ENCODE data around the gene UBE2QL1.

Gene UBE2QL1

GRCh38 chr5:6480133-6481051 is 31.7 kb downstream of the UBE2QL1 start:
- no peak for DNase-seq

- DNase-seq: no peak
These were observed 34.1 kb downstream of the UBE2QL1 start for GRCh38 chr5:6482735-6483134.

GRCh38 chr5:6483880-6484382 is 35.3 kb downstream of the UBE2QL1 start:
- no peak for DNase-seq

- no peak for DNase-seq
These were observed 35.8 kb downstream of the UBE2QL1 start for GRCh38 chr5:6484446-6484845.

DNA sequence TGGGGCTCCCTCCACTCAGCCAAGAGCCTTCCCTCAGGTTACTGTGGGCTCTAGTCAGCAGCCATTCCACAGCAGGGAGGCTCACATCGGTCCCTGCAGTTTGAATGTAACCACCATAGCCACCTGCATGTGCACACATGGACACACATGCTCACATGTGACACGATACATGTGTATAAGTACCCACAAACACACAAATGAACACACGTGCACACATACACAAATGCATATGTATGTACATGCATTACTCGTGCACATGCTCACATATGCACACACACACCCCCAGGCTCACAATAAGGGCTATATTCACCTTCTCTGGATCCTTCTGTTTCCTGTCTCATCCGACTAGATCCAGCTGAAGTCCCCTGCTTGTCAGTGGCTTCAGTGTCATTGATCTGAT is 36.2 kb downstream of the UBE2QL1 start:
- no peak for DNase-seq

DNA sequence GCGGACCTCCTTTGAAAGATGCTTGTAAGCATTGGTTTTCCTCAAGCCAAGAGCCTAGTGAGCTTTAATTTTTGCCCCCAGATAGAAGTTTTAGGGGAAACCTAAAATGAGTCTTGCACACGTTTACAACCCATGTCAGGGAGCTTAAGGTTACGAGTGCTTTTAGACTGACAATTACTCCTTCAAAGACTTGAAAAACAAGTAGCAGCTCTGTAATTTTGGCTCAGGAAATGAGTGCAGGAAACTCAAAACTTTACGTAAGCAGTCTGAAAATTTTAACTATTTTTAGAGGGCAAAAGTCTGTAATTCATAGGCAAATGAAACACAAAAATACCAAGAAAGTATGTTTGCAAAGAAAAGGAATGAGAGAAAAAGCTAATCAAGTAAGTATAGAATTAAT is 36.8 kb downstream of the UBE2QL1 start:
- DNase-seq: no peak

DNA sequence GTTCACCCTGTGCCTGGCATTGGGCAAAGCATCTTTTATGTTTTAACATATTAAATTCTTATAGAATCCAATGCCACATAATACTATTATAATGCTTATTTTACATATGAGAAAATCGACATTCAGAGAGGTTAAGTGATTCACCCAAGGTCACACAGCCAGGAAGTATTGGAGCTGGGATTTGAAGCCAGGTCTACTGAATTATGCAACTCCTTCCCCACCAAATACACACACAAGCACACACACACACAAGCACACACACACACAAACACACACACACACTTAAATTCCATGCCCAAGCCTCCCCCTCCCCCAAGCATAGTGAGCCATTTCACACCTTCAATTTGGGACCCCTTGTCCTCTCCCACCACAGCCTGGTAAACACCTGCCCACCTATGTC is 37.4 kb downstream of the UBE2QL1 start:
- no peak for DNase-seq

DNA sequence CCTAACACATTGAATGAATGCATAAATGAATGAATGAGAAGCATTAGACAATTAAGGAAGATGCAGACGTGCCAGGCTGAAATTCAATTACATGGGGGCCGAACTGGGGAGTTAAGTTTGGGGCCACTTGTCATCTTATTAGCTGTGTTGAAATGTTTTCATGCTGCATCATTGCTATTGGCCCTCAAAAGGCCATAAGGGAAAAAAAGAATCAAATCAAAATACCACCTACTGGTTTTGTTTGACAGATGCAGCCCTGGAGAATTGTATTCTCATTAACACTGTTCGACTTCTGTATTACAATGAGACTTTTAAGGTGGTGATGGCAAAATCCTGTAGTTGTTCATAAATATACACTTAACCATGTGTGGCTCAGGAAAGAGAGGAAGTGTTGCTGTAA is 38.4 kb downstream of the UBE2QL1 start:
- DNase-seq: no peak

GRCh38 chr5:6488021-6488420 is 39.4 kb downstream of the UBE2QL1 start:
- DNase-seq: no peak

GRCh38 chr5:6489643-6490185 is 41.1 kb downstream of the UBE2QL1 start:
- DNase-seq: no peak

DNA sequence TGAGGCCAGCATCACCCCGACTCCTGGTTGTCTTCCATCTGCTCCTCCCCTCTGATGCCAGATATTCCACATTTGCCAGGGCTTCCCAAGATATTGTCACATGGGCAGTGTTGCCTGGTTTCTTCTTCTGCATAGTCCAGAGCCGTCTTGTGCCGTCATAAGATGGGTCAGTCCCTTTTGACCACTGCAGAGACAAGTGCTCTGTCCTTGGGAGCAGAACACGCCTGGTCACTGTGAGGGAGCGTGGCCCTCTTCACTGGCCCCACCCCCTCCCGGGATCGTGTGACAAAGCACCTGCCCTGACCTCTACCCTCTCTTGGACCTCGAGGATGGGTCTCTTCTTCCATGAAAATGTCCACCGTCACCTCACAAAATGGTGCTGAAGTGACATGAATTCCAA is 41.6 kb downstream of the UBE2QL1 start:
- DNase-seq: no peak

DNA sequence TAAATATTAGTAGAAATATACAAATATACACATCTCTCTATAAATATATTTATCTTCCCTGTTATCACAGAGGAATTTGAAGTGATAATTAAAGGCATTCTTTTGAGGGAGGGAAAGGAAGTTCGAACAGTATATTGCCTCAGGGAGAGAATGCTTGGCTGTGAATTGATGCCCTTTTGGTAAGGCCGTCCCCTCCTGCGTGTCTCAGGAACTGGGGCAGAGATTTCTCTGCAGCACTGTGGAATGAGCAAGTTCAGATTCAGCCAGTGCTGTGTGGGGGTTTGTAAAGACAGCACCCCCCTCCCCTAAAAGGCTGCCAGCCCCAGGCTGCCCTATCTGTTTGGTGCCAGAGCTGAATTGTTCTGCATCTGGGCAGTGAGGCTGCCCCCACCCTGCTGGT is 42.0 kb downstream of the UBE2QL1 start:
- DNase-seq: no peak

DNA sequence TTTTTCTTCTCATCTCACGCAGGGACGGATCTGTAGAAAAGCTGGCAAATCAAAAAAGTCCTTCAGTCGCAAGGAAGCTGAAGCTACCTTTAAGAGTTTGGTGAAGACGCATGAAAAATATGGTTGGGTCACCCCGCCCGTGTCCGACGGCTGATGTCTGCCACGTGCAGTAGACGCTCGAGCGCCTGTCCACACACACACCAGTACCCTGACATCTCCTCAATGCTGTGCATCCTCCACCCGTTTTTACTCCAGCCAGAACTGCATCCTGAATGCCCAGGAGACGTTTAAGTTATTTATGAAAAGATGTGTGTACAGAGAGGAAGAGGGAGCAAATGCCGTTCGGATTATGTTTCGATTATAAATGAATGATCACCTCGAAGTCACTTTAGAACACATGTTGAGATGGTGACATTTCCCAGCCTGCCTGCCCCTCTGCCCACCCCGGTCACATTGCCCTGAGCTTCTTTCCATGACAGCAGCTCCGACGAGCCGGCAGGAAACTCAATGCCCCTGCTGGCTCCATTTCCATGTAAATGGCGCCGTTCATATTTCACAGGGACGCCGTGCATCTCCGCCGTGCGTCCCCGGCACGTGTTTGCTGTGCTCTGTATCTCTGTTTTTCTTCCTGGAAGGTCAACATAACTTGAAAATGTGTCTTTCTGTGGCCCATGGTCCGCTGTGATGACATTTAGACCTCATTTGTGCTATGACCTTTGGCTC is 42.7 kb downstream of the UBE2QL1 start:
- no peak for DNase-seq

- no peak for DNase-seq
These were observed 43.2 kb downstream of the UBE2QL1 start for GRCh38 chr5:6491919-6492290.

- DNase-seq: no peak
These were observed 44.3 kb downstream of the UBE2QL1 start for GRCh38 chr5:6492934-6493333.

DNA sequence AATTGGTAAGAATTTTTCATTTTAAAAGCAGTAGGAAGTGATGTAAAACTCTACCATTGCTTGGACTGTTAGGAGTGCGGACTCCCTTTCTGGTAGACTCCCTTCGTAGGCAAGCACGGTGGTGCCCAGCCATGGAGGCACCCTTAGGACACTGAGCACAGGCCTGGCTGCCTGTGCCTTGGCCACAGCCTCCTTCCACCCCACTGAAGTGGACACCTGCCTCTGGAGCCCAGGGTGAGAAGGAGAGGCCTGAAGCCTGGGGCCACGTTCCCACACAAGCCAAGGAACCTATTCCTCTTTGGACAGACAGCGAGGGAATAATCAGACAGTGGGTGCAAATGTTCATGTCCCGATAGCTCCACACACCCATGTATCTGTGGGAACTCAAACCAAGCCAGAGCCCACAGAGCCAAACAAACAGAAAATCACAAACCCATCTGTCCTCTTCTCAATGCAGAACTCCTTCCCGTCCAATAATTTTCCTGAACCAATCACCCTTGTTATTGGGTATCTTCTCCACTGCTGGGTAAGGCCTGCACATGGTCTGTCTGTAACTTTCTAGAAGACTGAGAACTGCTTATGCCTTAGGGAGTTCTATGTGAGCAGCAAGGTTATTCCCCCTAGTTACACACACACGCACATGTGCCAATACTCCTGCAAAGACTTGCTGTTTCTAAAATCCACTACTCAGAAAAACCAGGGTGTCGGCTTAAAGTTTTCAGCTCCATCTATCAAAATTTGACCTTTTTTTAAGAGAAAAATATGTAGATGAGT is 45.2 kb downstream of the UBE2QL1 start:
- no peak for DNase-seq

GRCh38 chr5:6494939-6495338 is 46.3 kb downstream of the UBE2QL1 start:
- DNase-seq: no peak

DNA sequence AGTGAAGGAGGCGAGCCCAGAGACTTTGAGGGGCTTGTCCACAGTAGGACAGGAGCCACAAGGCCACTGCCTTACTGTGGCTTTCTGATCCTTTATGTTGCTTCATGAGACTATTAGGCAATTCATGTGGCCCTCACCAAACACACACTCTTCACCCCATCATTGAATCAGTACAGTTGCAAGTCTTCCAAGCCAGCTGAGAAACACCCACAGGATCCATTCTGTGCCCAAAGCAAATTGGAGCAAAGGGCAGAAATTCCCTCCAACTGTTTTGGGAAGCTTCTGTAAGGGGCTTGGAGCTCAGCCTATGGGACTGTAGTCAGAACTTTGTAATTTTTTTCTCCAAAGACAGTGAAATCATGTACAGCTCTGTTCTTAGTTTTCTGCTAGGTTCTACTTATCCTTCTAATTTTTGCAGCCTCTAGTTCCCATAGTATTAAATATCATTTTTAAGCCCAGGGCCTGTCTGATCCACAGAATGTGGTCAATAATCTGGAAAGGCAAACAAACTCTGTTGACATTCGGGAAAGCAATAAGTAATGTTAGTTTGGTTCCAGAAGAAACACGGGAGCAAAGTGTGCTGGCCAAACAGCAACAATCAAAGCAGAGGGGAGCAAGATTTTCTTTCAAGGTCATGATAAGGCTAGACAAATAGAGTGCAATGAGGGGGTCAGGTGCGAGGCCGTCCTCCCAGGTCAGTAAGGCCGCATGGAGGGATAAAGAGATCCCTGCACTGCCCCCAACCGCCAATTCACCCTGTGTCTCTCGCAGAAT is 47.0 kb downstream of the UBE2QL1 start:
- DNase-seq: no peak

DNA sequence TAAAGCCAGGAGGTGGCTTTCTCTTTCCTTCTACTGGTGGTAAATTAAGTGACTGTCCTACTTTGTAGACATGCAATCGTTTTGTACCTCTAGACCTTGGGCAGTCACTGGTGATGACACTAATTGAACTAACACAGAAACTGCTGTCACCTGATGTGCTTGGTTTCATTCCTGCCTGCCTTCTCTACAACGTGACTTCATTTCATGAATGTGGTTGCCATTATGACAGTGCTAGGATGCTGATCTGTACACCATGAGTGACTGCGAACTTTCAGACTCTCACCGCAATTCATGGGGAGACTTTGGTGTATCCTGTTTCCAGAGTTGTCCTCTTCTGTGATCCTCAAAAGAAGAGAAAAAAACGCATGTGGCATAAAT is 47.5 kb downstream of the UBE2QL1 start:
- DNase-seq: no peak

DNA sequence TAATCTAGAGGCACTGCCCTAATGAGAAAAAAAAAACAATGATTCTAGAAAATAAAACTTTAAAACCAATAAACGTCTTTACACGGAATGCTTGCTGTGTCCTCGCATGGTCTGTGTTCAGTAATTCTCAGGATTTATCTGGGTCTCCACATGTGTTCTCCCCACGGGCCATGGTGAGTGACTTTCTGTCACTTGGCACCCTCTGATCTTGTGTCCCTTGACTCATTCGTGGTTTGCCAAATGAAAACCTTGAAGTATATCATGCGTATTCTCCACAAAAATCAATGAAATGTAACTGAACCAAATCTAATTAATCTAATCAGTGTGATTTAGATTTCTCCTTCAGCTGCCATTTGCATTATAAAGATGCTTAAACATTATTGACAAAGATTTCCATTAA is 48.0 kb downstream of the UBE2QL1 start:
- no peak for DNase-seq

GRCh38 chr5:6497262-6497661 is 48.6 kb downstream of the UBE2QL1 start:
- DNase-seq: no peak

DNA sequence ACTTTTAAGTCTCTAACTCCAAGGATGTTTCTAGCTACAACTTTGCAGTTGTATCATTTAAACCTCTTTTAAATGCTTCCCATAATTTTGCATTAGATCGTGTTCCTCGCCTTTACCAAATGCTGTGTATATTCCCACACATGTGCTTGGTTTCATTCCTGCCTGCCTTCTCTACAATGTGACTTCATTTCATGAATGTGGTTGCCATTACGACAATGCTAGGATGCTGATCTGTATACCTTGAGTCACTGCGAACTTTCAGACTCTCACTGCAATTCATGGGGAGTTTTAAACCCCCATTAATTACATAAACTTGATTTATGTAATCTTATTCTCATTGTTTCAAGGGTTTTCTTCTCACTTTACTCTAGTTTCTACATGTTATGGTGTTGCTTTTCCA is 50.3 kb downstream of the UBE2QL1 start:
- DNase-seq: no peak

Measured in activated naive CD4-positive, alpha-beta T cell (primary cell).